Stimulated activated CD4-positive, alpha-beta T cell treated with anti-CD3 and anti-CD28 coated beads, Interleukin-2, amount 100 ng/mL, for 24 hours (primary cell): ENCODE measurements around the gene TK1.
A peak's percentile ranks its signal among the peaks of the same experiment; 100 is the strongest.

Source experiments
- DNase-seq, 2 donors: peaks; one replicate each; pipeline ENCODE4 v3.0.0-alpha.2; 2020

Gene TK1

DNA sequence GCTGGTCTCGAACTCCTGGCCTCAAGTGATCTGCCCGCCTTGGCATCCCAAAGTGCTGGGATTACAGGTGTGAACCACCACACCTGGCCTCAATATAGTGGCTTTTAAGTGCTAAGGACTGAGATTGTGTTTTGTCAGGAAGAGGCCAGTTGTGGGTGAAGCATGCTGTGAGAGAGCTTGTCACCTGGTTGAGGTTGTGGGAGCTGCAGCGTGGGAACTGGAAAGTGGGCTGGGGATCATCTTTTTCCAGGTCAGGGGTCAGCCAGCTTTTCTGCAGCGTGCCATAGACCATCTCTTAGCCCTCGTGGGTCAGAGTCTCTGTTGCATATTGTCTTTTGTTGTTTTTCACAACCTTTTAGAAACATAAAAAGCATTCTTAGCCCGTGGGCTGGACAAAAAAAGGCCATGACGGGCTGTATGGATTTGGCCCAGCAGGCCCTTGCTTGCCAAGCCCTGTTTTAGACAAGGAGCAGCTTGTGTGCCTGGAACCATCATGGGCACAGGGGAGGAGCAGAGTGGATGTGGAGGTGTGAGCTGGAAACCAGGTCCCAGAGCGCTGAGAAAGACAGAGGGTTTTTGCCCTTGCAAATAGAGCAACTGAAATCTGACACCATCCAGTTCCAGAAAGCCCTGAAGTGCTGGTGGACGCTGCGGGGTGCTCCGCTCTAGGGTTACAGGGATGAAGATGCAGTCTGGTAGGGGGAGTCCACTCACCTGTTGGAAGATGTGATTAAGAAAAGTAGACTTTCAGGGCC is 32.7 kb upstream of the TK1 start:
- DNase-seq: no peak

DNA sequence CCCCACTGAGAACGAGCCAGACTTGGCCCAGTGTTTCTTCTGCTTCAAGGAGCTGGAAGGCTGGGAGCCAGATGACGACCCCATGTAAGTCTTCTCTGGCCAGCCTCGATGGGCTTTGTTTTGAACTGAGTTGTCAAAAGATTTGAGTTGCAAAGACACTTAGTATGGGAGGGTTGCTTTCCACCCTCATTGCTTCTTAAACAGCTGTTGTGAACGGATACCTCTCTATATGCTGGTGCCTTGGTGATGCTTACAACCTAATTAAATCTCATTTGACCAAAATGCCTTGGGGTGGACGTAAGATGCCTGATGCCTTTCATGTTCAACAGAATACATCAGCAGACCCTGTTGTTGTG is 27.8 kb upstream of the TK1 start:
- no peak for DNase-seq

DNA sequence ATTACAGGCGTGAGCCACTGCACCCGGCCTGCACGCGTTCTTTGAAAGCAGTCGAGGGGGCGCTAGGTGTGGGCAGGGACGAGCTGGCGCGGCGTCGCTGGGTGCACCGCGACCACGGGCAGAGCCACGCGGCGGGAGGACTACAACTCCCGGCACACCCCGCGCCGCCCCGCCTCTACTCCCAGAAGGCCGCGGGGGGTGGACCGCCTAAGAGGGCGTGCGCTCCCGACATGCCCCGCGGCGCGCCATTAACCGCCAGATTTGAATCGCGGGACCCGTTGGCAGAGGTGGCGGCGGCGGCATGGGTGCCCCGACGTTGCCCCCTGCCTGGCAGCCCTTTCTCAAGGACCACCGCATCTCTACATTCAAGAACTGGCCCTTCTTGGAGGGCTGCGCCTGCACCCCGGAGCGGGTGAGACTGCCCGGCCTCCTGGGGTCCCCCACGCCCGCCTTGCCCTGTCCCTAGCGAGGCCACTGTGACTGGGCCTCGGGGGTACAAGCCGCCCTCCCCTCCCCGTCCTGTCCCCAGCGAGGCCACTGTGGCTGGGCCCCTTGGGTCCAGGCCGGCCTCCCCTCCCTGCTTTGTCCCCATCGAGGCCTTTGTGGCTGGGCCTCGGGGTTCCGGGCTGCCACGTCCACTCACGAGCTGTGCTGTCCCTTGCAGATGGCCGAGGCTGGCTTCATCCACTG is 27.3 kb upstream of the TK1 start, which contains the start of gene BIRC5:
TSS of gene BIRC5 (plus strand) at position 238 of the 690 bp plus-strand sequence. CDS start at position 302, 64 bp downstream.
- peak; percentile 94 to 97 for DNase-seq

DNA sequence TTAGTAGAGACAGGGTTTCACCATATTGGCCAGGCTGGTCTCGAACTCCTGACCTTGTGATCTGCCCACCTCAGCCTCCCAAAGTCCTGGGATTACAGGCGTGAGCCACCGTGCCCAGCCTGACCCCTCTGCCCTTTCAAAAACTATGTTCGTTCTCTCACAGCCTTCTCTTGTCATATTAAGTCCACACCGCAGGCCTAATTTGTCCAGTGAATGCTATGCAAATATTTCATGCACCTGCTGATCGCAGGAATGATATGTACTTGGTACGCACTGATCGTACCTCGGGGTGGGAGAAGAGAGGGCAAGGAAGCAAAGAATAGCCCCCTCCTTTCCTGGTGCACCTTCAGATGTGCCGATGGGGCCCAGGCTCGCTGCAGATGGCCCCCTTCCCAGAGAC is 24.2 kb upstream of the TK1 start:
- DNase-seq: no peak

DNA sequence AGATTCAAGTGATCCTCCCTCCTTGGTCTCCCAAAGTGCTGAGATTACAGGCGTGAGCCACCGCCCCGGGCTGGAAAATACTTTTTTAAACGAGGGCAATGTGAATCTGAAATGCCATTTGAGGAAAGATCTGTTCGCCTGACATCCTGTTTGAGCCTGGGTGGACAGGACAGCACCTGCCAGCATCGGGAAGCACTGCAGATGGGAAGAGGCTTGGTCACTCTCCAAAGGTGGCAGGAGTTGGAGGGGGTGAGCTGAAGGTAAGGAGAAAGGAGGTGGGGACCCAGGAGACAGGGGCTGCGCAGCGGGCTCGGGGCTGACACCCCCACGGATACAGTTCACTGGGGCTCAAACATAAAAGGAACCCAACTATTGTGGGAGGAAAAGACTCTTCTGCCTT is 23.3 kb upstream of the TK1 start:
- no peak for DNase-seq

DNA sequence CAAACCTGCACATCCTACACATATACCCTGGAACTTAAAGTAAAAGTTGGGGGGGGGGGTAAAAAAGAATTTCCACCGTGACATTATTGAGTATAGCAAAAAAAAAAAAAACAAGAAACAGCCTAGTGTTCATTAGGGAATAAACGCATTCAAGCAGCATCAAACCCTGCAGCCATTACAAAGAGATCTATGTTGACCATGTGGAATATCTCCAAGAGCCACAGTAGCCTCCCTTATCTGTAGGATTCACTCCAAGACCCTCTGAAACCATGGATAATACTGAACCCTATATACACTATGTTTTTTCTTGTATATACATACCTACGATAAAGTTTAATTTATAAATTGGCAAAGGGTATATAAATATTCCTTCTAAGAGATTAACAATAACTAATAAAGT is 21.6 kb upstream of the TK1 start:
- no peak for DNase-seq

DNA sequence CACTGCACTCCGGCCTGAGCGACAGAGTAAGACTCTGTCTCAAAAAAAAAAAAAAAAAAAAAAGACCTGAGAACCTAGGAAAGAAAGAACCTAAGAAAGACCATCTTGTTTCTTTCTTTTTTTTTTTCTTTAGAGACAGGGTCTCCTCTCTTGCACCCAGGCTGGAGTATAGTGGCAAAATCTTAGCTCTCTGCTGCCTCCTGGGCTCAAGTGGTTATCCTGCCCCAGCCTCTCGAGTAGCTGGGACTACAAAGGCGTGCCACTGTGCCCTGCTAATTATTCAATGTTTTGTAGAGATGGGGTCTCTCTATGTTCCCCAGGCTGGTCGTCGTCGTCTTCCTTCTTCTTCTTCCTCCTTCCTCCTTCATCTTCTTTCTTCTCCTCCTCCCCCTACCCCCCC is 19.4 kb upstream of the TK1 start:
- no peak for DNase-seq

DNA sequence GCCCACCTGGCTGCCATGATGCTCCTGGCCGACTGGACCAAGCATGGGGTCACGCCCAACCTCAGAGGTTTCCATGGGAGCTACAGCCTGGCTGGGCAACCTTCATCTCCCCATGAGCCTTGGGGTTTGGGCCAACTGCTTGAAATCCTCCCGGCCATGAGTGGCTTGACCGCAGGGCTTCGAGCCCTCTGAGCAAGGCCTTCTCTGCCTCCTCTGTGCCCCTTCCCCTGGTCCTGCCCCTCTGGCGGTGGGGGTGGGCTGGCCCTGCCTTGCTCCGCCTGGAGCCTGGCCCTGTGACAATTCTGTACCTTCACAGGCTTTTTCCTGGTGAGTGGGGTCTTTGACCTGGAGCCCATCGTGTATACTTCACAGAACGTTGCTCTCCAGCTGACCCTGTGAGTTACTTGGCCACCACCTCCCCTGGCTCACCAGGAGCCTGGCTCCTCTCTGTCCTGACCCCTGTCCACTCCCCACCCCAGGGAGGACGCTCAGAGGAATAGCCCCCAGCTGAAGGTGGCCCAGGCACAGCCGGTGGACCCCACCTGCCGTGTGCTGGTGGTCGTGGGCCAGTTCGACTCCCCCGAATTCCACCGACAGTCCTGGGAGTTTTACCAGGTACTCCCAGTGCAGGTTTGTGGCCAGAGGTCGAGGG is 18.4 kb upstream of the TK1 start:
- no peak for DNase-seq

DNA sequence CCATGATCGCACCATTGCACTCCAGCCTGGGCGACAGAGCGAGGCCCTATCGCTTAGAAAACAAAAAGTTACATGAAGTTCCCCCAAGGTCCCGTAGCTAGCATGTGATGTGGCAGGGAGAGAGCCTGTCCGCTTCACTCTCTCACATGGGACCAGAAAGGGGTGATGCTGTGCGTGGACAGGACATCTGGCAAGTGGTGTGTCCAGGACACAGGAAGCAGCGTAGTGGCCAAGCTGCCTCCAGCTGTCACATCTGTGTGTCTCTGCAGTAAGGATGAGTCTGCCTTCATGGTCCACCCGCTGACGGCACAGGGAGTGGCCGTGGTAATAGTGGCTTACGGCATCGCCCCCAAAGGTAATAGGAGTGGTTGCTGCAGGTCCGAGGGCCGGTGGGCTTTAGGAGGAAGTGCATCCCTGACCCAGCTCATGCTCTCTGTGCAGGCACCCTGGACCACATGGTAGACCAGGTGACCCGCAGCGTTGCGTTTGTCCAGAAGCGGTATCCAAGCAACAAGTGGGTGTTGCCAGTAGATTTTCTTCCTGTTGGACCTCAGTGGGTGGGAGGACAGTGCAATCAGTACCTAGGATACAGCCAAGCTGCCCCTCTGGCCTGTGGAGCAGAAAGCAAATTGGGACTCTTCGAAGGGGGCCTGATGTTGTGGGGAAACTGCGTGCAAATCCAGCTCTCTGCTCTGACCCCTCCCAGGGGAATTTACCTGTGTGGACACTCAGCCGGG is 17.7 kb upstream of the TK1 start:
- no peak for DNase-seq

DNA sequence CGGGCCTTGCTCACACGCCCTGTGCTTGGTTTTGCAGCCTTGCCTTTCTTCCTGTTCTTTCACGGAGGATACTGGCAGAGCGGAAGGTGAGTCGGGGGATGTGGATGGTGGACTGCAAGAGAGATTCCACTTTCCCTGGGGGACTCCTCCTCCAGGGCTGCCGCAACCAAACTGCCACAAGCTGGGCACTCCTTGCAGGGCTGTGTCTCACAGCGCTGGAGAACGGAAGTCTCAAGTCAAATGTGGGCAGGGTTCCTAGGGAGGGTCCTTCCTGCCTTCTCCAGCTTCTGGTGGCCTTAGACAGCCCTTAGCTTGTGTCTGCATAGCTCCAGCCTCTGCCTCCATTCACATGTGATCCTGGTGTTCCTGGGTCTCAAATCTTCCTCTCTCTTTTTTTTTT is 15.8 kb upstream of the TK1 start:
- no peak for DNase-seq

DNA sequence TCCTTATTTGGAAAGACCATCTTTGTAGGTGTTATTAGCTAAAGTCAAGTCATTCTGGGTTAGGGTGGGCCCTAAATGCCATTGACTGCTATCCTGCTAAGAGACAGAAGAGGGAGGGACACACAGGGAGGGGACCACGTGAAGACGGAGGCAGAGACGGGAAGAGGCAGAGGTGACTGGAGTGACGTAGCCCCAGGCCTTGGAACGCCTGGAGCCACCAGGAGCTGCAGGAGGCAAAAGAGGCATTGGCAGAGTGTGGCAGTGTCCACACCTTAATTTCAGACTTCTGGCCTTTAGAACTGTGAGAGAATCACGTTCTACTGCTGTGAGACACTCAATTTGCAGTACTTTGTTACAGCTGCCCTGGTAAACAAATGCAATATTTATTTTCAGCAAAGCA is 13.6 kb upstream of the TK1 start:
- DNase-seq: no peak

DNA sequence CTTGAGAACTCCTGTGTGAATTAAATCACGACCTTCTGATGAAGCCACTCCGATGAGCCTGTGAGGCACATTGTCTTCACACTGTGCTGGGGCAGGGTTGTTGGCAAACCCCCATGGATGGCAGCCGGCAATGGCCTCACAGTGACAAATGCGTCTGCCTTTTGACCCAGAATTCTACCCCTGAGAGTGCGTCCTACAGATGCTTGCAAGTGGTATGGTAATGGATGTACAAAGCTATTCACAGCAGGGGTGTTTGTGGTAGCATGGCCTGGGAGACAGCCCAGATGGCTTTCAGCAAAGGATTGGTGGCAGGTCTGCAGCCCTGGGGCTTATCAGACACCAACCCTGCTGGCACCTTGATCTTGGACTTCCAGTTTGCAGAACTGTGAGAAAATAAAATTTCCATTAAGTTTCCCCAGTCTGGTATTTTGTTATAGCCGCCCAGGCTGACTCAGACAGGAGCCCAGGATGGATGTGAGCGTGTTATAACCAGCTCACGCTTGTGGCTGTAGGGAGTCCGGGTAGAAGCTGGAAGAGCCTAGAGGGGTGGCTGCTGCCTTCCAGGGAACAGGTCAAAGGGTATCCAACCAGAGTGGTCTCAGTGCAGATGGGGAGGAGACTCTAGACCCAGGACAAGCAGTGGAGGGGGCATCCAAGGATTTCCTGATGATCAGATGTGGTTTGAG is 10.4 kb upstream of the TK1 start:
- no peak for DNase-seq

DNA sequence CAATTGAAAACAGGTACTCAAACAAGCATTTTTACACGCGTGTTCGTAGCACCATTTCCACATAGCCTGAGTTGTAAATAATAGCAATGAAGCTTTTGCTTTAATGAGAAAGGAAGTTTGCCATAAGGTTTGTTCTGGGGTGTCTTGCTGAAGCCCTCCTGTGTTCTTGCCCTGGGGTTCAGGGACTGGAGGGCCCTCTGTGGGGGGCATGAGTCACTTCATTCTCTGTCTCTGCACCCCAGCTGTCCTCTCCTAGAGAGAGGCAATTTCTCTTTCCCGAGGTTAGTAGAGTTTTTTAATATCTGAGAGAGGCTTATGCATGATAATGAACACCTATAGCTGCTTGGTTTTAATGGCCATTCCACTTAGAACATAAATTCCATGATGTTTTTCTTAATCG is 9.9 kb upstream of the TK1 start:
- DNase-seq: no peak

DNA sequence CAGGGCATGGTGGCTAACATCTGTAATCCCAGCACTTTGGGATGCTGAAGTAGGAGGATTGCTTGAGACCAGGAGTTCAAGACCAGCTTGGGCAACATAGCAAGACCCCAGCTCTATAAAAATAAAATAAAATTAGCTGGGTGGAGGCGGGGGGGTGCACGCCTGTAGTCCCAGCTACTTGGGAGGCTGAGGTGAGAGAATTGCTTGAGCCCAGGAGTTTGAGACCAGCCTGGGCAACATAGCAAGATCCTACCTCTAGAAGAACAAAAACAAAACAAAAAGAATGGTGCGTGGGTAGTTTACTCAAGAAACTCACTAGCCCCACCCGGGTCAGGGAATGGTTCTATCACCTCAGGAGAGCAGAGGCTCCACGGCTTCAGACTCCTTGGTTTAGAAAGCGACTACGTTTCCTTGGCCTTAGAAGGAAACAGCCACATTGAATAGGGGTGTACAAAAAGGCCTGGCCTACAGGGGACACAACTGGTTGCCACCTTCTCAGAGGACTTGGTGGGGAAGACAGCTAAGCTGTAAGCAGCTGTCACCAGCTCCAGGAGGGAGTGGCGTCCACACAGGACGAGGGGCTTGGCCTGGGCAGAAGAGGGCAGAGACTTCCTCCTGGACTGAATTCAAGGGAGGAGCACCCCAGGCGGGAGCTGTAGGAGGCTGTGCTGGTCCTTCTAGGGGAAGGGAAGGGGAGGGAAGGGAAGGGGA is 716 bp downstream of the TK1 start:
- no peak for DNase-seq

DNA sequence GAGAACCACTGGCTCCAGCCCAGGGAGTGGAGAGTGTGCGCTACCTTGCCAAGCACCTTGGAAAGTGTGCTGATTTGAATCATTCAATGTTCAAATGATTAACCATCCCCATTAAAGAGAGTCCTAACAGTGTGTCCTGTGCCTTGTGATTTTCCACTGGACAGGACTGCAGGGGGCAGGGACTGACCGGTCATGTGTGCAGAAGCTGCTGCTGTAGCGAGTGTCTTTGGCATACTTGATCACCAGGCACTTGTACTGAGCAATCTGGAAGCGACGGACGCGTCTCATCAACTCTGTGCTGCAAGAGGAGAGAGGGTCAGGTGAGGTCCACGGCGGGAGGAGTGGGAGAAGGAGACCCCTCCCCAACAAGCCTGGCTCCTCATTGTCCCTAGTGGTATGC is 2.0 kb downstream of the TK1 start:
- DNase-seq: no peak

DNA sequence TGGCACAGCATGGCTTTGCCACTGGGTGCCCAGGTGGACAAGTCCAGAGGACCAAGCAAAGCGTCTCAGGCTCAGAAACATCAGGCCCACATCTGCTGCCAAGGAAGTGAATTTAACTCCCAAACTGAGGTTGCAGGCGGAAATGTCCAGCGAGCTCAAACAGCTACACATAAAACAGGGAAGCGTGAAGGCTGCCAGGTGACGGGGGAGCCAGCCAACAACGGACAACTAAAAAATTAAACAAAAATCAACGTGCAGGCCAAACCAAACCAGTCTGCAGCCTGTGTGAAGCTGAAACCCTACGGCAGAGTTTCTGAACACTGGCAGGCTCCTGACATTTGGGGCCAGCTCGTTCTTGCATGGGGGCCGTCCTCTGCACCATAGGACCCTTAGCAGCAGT is 2.5 kb downstream of the TK1 start:
- DNase-seq: no peak

DNA sequence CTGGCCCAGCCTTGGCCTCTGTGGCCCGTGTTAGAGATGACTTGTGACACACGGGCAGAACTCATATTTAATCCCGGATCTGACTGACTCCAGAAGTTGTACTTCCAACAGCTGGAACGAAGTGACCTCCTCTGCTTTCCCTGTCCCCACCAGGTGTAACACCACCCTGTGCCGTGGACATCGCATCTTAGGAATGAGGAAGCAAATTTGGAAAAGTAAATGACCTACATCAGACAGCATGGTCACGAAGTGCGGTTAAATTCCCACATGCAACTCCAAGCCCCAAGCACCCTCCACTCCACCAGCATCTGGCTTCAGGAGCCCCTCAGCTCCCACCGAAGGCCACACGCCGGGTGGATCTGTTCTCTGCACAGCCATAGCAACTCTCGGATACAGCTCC is 2.9 kb downstream of the TK1 start:
- no peak for DNase-seq

DNA sequence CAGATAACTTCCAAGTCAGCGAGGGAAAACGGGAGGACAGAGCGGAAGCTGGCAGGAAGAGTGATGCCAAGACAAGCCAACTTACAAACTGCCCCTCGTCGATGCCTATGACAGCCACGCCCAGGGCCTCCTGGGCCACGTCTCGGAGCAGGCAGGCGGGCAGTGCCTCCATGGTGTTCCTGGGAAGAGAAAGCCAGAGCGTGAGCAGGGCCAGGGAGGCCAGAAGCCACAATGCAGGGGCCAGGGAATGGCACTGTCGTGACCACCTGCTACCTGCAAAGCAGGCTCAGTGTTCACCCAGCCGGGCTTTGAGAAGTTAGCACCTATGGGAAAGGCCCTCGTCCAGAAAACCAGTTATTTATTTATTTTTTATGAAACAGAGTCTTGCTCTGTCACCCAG is 4.3 kb downstream of the TK1 start:
- DNase-seq: no peak

DNA sequence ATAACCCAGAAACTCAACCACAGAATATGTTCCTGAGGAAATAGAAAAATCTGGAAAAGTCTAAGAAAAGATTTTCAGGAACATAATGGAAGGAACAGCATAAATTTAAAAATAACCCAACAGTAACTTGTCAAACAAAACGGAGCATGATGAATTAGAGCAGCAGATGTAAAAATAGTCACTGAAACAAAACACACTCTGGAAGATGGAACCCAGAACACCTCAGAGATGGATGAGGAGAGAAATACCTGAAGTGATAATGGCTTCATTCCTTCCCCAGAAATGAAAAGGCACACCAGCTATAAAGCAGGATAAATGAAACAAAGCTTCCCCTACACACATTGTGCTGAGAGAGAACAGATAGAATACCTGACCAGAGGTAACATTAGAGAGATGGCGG is 6.3 kb downstream of the TK1 start:
- DNase-seq: no peak

DNA sequence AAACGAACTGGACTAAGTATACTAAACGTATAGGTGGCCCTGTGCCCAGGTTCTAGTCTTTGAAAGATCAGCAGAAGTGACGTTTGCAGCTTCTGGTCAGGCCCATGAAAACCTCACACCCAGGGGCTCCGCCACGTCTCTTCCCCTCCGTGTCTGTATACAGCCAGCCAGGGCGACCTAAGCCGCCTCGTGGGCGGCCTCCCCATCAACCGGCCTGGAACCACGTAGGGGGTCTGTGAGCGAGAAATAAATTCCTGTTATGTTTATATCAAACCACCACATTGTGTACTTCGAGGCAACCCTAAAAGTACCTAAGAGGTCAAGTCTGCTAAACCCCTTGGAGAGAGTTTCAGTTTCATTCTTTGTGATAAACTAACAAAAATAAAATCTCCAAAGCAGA is 6.8 kb downstream of the TK1 start:
- no peak for DNase-seq

DNA sequence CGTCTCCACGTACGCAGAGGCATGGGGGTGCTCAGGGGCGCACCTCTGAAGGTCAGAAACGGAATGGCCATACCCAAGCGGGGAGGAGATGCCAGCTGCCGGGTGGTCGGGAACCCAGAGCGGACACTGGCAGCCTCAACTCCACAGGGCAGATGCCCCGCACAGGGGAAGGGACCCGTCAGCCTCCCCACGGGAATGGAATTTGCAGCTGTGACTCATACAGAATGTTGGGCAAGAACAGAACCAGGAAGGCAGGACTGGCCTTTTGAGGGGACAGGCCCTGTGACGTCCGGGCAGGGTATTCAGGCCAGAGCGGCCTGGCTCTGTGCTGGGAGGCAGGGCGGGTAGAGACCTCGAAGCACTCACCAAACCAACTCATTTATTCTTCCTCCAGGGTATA is 7.5 kb downstream of the TK1 start:
- no peak for DNase-seq

DNA sequence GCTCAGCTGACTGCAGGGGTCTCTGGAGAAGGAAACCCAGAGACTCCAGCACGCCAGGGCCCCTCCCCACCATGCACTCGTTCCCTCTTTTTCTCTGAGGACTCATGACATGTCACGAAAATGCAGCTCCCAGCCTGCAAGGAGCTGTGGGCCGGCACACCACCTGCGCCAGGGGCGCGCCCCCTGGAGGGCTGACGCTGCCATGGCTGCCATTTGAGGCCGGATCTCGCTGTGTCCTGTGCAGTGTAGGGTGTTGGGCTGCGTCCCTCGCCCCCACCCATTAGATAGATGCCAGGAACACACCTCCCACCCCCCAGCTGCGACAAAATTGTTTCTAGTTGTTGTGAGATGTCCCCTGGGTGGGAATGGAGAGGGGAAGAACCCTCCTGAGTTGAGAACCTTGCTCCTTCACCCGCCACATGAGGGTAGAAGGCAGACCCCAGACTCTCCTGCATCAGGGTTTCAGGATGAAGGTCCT is 10.3 kb downstream of the TK1 start:
- peak; percentile 82 for DNase-seq
